Stimulated activated CD4-positive, alpha-beta T cell treated with anti-CD3 and anti-CD28 coated beads, Interleukin-12 subunit alpha, Interleukin-12 subunit beta, amount 100 ng/mL, for 24 hours (primary cell): ENCODE data around the gene CDADC1.
"Not testable (repeated sequence)": the region's sequence is repeated elsewhere in the genome, so short reads cannot be mapped to it uniquely, and the experiment has no call there.

Experiments used
- DNase-seq, 2 experiments: peaks; one replicate each; pipeline ENCODE4 v3.0.0-alpha.2; 2020; ENCODE audit warnings: low read depth in 2 of 2

Gene CDADC1

GRCh38 chr13:49315036-49315565, 67.4 kb downstream of the CDADC1 start:
- no peak for DNase-seq

- no peak for DNase-seq
Observed at GRCh38 chr13:49315756-49316482, 68.2 kb downstream of the CDADC1 start.

- no peak for DNase-seq
Observed at GRCh38 chr13:49319551-49319950, 71.8 kb downstream of the CDADC1 start.

- no peak for DNase-seq
Observed at GRCh38 chr13:49319951-49320350, 72.2 kb downstream of the CDADC1 start.

- DNase-seq = no peak
Observed at GRCh38 chr13:49320975-49321374, 73.2 kb downstream of the CDADC1 start.

GRCh38 chr13:49322702-49323101, 75.0 kb downstream of the CDADC1 start:
- no peak for DNase-seq

GRCh38 chr13:49323344-49323743, 75.6 kb downstream of the CDADC1 start:
- no peak for DNase-seq

- DNase-seq = no peak
Observed at GRCh38 chr13:49326222-49326917, 78.6 kb downstream of the CDADC1 start.

- DNase-seq = not testable (repeated sequence)
Observed at GRCh38 chr13:49327145-49327544, 79.4 kb downstream of the CDADC1 start.

- DNase-seq = no peak
Observed at GRCh38 chr13:49329831-49330545, 82.3 kb downstream of the CDADC1 start.

GRCh38 chr13:49330546-49330864, 82.8 kb downstream of the CDADC1 start:
- DNase-seq = no peak

GRCh38 chr13:49336655-49337054, 88.9 kb downstream of the CDADC1 start:
- no peak for DNase-seq

- no peak for DNase-seq
Observed at GRCh38 chr13:49340161-49340560, 92.4 kb downstream of the CDADC1 start.

- DNase-seq = no peak
Observed at GRCh38 chr13:49341517-49341916, 93.8 kb downstream of the CDADC1 start.

- DNase-seq = no peak
Observed at GRCh38 chr13:49341941-49342340, 94.2 kb downstream of the CDADC1 start.

GRCh38 chr13:49342454-49342853, 94.7 kb downstream of the CDADC1 start:
- DNase-seq = no peak
